ENCODE data around the gene CCDC142.

DNA sequence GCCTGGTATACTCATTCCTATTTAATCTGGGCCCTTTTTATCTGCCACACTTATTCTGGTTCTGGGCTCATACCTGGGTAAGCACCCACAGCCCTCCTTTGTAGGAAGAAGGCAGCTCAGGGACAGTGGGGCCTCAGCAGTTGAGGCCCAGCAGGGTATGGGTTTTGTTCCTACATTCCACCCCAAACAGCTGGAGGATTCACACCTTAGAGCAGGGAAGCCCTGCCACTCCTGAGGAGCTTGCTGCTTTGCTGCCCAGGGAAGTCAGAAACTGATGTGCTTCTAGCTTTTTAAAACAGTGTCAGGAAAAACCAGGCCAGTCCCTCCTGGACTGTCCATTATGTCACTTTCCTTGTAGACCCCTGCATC is 17.8 kb upstream of the CCDC142 start:
- TF ChIP-seq, protein P1, sequence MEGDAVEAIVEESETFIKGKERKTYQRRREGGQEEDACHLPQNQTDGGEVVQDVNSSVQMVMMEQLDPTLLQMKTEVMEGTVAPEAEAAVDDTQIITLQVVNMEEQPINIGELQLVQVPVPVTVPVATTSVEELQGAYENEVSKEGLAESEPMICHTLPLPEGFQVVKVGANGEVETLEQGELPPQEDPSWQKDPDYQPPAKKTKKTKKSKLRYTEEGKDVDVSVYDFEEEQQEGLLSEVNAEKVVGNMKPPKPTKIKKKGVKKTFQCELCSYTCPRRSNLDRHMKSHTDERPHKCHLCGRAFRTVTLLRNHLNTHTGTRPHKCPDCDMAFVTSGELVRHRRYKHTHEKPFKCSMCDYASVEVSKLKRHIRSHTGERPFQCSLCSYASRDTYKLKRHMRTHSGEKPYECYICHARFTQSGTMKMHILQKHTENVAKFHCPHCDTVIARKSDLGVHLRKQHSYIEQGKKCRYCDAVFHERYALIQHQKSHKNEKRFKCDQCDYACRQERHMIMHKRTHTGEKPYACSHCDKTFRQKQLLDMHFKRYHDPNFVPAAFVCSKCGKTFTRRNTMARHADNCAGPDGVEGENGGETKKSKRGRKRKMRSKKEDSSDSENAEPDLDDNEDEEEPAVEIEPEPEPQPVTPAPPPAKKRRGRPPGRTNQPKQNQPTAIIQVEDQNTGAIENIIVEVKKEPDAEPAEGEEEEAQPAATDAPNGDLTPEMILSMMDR (conservative IDR thresholded peaks at IDR 0.05; ENCODE audit: low read depth in 2 of 2) = no peak
- TF ChIP-seq, protein P2, sequence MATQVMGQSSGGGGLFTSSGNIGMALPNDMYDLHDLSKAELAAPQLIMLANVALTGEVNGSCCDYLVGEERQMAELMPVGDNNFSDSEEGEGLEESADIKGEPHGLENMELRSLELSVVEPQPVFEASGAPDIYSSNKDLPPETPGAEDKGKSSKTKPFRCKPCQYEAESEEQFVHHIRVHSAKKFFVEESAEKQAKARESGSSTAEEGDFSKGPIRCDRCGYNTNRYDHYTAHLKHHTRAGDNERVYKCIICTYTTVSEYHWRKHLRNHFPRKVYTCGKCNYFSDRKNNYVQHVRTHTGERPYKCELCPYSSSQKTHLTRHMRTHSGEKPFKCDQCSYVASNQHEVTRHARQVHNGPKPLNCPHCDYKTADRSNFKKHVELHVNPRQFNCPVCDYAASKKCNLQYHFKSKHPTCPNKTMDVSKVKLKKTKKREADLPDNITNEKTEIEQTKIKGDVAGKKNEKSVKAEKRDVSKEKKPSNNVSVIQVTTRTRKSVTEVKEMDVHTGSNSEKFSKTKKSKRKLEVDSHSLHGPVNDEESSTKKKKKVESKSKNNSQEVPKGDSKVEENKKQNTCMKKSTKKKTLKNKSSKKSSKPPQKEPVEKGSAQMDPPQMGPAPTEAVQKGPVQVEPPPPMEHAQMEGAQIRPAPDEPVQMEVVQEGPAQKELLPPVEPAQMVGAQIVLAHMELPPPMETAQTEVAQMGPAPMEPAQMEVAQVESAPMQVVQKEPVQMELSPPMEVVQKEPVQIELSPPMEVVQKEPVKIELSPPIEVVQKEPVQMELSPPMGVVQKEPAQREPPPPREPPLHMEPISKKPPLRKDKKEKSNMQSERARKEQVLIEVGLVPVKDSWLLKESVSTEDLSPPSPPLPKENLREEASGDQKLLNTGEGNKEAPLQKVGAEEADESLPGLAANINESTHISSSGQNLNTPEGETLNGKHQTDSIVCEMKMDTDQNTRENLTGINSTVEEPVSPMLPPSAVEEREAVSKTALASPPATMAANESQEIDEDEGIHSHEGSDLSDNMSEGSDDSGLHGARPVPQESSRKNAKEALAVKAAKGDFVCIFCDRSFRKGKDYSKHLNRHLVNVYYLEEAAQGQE (IDR thresholded peaks at IDR 0.05; ENCODE audit: unreplicated experiment) = no peak
- TF ChIP-seq POLR2AphosphoS5 (IDR thresholded peaks at IDR 0.05; ENCODE audit: low read depth) (no peak), EZH2phosphoT487 (IDR thresholded peaks at IDR 0.05; ENCODE audit: unreplicated experiment) (no peak), JUNB (IDR thresholded peaks at IDR 0.05; ENCODE audit: unreplicated experiment) (no peak), EZH2 (IDR thresholded peaks at IDR 0.05; ENCODE audit: low read depth, unreplicated experiment) (no peak), ZNF331 (CRISPR knock-in tag; IDR thresholded peaks at IDR 0.05; ENCODE audit: low read depth) (no peak), ZNF114 (CRISPR knock-in tag; IDR thresholded peaks at IDR 0.05) (no peak), STAT1 (IDR thresholded peaks at IDR 0.05; ENCODE audit: unreplicated experiment) (no peak), NANOG (IDR thresholded peaks at IDR 0.05; ENCODE audit: borderline replicate concordance) (no peak)
- TF ChIP-seq, protein P3, sequence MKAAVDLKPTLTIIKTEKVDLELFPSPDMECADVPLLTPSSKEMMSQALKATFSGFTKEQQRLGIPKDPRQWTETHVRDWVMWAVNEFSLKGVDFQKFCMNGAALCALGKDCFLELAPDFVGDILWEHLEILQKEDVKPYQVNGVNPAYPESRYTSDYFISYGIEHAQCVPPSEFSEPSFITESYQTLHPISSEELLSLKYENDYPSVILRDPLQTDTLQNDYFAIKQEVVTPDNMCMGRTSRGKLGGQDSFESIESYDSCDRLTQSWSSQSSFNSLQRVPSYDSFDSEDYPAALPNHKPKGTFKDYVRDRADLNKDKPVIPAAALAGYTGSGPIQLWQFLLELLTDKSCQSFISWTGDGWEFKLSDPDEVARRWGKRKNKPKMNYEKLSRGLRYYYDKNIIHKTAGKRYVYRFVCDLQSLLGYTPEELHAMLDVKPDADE (IDR thresholded peaks at IDR 0.05) = no peak
- TF ChIP-seq, protein P4, sequence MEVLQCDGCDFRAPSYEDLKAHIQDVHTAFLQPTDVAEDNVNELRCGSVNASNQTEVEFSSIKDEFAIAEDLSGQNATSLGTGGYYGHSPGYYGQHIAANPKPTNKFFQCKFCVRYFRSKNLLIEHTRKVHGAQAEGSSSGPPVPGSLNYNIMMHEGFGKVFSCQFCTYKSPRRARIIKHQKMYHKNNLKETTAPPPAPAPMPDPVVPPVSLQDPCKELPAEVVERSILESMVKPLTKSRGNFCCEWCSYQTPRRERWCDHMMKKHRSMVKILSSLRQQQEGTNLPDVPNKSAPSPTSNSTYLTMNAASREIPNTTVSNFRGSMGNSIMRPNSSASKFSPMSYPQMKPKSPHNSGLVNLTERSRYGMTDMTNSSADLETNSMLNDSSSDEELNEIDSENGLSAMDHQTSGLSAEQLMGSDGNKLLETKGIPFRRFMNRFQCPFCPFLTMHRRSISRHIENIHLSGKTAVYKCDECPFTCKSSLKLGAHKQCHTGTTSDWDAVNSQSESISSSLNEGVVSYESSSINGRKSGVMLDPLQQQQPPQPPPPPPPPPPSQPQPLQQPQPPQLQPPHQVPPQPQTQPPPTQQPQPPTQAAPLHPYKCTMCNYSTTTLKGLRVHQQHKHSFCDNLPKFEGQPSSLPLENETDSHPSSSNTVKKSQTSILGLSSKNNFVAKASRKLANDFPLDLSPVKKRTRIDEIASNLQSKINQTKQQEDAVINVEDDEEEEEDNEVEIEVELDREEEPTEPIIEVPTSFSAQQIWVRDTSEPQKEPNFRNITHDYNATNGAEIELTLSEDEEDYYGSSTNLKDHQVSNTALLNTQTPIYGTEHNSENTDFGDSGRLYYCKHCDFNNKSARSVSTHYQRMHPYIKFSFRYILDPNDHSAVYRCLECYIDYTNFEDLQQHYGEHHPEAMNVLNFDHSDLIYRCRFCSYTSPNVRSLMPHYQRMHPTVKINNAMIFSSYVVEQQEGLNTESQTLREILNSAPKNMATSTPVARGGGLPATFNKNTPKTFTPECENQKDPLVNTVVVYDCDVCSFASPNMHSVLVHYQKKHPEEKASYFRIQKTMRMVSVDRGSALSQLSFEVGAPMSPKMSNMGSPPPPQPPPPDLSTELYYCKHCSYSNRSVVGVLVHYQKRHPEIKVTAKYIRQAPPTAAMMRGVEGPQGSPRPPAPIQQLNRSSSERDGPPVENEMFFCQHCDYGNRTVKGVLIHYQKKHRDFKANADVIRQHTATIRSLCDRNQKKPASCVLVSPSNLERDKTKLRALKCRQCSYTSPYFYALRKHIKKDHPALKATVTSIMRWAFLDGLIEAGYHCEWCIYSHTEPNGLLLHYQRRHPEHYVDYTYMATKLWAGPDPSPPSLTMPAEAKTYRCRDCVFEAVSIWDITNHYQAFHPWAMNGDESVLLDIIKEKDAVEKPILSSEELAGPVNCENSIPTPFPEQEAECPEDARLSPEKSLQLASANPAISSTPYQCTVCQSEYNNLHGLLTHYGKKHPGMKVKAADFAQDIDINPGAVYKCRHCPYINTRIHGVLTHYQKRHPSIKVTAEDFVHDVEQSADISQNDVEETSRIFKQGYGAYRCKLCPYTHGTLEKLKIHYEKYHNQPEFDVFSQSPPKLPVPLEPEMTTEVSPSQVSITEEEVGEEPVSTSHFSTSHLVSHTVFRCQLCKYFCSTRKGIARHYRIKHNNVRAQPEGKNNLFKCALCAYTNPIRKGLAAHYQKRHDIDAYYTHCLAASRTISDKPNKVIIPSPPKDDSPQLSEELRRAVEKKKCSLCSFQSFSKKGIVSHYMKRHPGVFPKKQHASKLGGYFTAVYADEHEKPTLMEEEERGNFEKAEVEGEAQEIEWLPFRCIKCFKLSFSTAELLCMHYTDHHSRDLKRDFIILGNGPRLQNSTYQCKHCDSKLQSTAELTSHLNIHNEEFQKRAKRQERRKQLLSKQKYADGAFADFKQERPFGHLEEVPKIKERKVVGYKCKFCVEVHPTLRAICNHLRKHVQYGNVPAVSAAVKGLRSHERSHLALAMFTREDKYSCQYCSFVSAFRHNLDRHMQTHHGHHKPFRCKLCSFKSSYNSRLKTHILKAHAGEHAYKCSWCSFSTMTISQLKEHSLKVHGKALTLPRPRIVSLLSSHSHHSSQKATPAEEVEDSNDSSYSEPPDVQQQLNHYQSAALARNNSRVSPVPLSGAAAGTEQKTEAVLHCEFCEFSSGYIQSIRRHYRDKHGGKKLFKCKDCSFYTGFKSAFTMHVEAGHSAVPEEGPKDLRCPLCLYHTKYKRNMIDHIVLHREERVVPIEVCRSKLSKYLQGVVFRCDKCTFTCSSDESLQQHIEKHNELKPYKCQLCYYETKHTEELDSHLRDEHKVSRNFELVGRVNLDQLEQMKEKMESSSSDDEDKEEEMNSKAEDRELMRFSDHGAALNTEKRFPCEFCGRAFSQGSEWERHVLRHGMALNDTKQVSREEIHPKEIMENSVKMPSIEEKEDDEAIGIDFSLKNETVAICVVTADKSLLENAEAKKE (CRISPR knock-in tag; IDR thresholded peaks at IDR 0.05) = no peak

Measured in GM23338 (cell line).